ENCODE results near the gene PAPPA.

GRCh38 chr9:116175614-116176013, 22.0 kb downstream of the PAPPA start:
- TF ChIP-seq CTCF (IDR thresholded peaks at IDR 0.05) (no peak), POLR2A (IDR thresholded peaks at IDR 0.05) (no peak)

All from uterus (tissue), 2 donors.